ENCODE data around the gene B4GALT6. TPM values are rescaled to one million over a fixed set of nuclear protein-coding genes. Genes with fewer than 3 reads are reported as not detected.

B4GALT6 gene
- polyA plus RNA-seq, 1 donor from 2014 or later, result 19.4 TPM

DNA sequence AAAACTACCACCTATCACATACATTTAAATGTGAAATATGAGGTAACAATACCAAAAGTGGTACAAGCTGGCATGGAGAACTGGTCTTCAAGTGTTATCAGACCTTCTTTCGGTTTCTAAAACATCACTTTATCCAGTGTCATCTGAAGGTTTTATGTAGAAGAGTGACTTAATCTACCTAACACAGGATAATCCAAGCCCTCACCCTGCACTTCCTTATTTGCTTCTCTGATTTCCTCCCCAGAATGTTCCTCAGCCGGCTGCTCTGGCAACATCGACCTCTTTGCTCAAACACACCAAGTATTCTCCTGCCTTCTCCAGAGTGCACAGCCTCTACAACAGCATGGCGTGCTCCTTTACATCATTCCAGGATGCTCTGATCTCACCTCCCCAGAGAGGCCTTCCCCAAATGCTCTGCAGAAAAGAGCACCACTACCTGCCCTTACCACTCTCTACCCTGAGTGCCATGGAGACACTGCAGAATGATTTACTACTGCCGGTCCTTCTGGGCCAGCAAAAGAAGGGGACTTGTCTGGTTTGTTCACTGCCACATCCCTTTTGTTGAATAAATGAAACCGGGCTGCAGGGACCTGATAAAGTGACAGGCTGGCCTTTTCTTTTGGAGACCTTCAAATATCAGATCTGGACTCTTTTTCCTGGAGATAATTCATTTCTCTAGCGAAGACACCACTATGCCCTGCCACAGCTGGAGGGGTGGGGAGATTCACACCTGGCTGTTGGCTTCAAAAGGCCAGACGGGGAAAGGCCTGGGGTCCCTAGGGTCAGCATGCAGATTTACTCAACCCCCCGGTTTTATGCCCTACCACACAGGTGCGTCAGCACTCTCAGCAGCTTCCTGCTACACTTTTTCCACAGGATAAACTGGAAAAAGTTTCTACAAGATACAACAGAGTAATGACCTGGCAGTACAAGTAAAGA, 50.7 kb downstream of the B4GALT6 start:
- H3K36me3 ChIP-seq (ENCODE audit: insufficient read depth, low read length), result peaks cover 3% of the 10 kb centered on the region
- H3K79me2 ChIP-seq (replicated peaks; ENCODE audit: insufficient read depth, low read length), result no peaks in the 10 kb centered on the region
- H3K9me2 ChIP-seq (ENCODE audit: insufficient read depth, low read length), result no peaks in the 10 kb centered on the region
- H3K4me3 ChIP-seq (ENCODE audit: low read length), result no peak overlapping the region
- no peaks in the 10 kb centered on the region for H4K20me1 ChIP-seq (ENCODE audit: insufficient read depth)
- H3K9me3 ChIP-seq (ENCODE audit: low read length), result no peaks in the 10 kb centered on the region
- no peak for TF ChIP-seq SMC3 (conservative IDR thresholded peaks at IDR 0.05; ENCODE audit: poor library complexity)
- no peak overlapping the region for H3K9ac ChIP-seq (ENCODE audit: low read length)
- H3K27me3 ChIP-seq (ENCODE audit: insufficient read depth, low read depth, low read length), result no peaks in the 10 kb centered on the region
- no peak overlapping the region for H3K4me2 ChIP-seq (ENCODE audit: low read length)
- H3K27ac ChIP-seq (ENCODE audit: low read length), result no peak overlapping the region
- H3F3A ChIP-seq (ENCODE audit: insufficient read depth, low read length, poor library complexity, severe bottlenecking), result no peaks in the 10 kb centered on the region
- no peak overlapping the region for H2AFZ ChIP-seq (ENCODE audit: low read depth, low read length)

DNA sequence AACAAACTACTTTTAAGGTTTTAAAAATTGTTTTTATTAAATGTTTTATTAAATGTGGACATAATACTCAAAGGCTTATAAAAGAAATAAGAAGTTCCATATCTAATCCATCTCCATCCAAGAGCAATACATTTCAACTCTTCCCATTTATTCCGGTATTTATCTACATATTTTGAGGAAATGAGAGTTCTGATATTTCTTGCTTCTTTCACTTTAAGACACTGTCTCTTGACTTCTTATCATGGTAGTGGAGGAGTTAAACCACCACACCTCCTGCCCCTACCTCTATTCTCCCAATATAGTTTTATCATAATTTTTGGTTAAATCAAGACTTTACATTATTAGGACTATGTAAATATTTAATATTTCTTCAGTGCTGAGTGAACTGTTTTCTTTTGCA, 52.0 kb downstream of the B4GALT6 start:
- no peak overlapping the region for H3K9ac ChIP-seq (ENCODE audit: low read length)
- no peaks in the 10 kb centered on the region for H3K79me2 ChIP-seq (replicated peaks; ENCODE audit: insufficient read depth, low read length)
- H3K27ac ChIP-seq (ENCODE audit: low read length), result no peak overlapping the region

DNA sequence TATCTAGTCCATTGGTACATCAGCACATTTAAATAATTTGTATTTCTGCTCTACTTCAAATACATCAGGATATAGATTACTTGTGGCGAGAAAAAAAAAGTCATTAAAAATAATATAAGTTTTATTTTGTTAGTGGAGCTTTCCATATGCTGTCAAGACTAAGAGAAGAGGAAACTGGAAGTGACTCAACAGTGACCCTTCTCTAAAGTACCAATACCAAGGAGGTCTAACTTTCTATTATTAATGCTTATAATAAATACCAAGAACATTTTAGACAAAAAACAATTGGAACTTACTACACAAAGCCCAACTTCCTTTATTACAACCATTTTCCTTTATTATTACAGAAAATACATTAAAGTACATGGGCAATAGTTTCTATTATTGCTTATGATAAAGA, 52.9 kb downstream of the B4GALT6 start:
- Histone ChIP-seq H3K36me3 (ENCODE audit: insufficient read depth, low read length) (peaks cover 15% of the 10 kb centered on the region), H4K20me1 (ENCODE audit: insufficient read depth) (no peaks in the 10 kb centered on the region), H3K9me2 (ENCODE audit: insufficient read depth, low read length) (no peaks in the 10 kb centered on the region), H3K4me3 (ENCODE audit: low read length) (no peak overlapping the region), H3K9ac (ENCODE audit: low read length) (no peak overlapping the region), H2AFZ (ENCODE audit: low read depth, low read length) (no peak overlapping the region), H3K27ac (ENCODE audit: low read length) (no peak overlapping the region), H3K27me3 (ENCODE audit: insufficient read depth, low read depth, low read length) (no peaks in the 10 kb centered on the region), H3F3A (ENCODE audit: insufficient read depth, low read length, poor library complexity, severe bottlenecking) (no peaks in the 10 kb centered on the region), H3K4me2 (ENCODE audit: low read length) (no peak overlapping the region), H3K9me3 (ENCODE audit: low read length) (peaks cover under 1% of the 10 kb centered on the region), H3K79me2 (replicated peaks; ENCODE audit: insufficient read depth, low read length) (no peaks in the 10 kb centered on the region)
- TF ChIP-seq, protein P1, sequence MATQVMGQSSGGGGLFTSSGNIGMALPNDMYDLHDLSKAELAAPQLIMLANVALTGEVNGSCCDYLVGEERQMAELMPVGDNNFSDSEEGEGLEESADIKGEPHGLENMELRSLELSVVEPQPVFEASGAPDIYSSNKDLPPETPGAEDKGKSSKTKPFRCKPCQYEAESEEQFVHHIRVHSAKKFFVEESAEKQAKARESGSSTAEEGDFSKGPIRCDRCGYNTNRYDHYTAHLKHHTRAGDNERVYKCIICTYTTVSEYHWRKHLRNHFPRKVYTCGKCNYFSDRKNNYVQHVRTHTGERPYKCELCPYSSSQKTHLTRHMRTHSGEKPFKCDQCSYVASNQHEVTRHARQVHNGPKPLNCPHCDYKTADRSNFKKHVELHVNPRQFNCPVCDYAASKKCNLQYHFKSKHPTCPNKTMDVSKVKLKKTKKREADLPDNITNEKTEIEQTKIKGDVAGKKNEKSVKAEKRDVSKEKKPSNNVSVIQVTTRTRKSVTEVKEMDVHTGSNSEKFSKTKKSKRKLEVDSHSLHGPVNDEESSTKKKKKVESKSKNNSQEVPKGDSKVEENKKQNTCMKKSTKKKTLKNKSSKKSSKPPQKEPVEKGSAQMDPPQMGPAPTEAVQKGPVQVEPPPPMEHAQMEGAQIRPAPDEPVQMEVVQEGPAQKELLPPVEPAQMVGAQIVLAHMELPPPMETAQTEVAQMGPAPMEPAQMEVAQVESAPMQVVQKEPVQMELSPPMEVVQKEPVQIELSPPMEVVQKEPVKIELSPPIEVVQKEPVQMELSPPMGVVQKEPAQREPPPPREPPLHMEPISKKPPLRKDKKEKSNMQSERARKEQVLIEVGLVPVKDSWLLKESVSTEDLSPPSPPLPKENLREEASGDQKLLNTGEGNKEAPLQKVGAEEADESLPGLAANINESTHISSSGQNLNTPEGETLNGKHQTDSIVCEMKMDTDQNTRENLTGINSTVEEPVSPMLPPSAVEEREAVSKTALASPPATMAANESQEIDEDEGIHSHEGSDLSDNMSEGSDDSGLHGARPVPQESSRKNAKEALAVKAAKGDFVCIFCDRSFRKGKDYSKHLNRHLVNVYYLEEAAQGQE (IDR thresholded peaks at IDR 0.05; ENCODE audit: borderline replicate concordance), result no peak
- TF ChIP-seq TAF1 (IDR thresholded peaks at IDR 0.05; ENCODE audit: low read depth) (no peak), RAD21 (conservative IDR thresholded peaks at IDR 0.05) (no peak), EZH2 (IDR thresholded peaks at IDR 0.05; ENCODE audit: borderline replicate concordance, insufficient read depth, low read length, poor library complexity, severe bottlenecking) (no peak), SMC3 (conservative IDR thresholded peaks at IDR 0.05; ENCODE audit: poor library complexity) (no peak), MXI1 (conservative IDR thresholded peaks at IDR 0.05; ENCODE audit: poor library complexity, severe bottlenecking) (no peak), POLR2AphosphoS5 (IDR thresholded peaks at IDR 0.05) (no peak), EP300 (conservative IDR thresholded peaks at IDR 0.05; ENCODE audit: poor library complexity, severe bottlenecking) (no peak)
- TF ChIP-seq, protein P2, sequence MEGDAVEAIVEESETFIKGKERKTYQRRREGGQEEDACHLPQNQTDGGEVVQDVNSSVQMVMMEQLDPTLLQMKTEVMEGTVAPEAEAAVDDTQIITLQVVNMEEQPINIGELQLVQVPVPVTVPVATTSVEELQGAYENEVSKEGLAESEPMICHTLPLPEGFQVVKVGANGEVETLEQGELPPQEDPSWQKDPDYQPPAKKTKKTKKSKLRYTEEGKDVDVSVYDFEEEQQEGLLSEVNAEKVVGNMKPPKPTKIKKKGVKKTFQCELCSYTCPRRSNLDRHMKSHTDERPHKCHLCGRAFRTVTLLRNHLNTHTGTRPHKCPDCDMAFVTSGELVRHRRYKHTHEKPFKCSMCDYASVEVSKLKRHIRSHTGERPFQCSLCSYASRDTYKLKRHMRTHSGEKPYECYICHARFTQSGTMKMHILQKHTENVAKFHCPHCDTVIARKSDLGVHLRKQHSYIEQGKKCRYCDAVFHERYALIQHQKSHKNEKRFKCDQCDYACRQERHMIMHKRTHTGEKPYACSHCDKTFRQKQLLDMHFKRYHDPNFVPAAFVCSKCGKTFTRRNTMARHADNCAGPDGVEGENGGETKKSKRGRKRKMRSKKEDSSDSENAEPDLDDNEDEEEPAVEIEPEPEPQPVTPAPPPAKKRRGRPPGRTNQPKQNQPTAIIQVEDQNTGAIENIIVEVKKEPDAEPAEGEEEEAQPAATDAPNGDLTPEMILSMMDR (IDR thresholded peaks at IDR 0.05; ENCODE audit: poor library complexity, severe bottlenecking), result no peak

More for the DNA sequence above, 52.0 kb downstream of the B4GALT6 start:
- Histone ChIP-seq H3K4me2 (ENCODE audit: low read length) (no peak overlapping the region), H3K9me3 (ENCODE audit: low read length) (no peaks in the 10 kb centered on the region), H3K27me3 (ENCODE audit: insufficient read depth, low read depth, low read length) (no peaks in the 10 kb centered on the region), H4K20me1 (ENCODE audit: insufficient read depth) (no peaks in the 10 kb centered on the region), H3F3A (ENCODE audit: insufficient read depth, low read length, poor library complexity, severe bottlenecking) (no peaks in the 10 kb centered on the region), H3K9me2 (ENCODE audit: insufficient read depth, low read length) (no peaks in the 10 kb centered on the region), H3K36me3 (ENCODE audit: insufficient read depth, low read length) (peaks cover 15% of the 10 kb centered on the region), H2AFZ (ENCODE audit: low read depth, low read length) (no peak overlapping the region), H3K4me3 (ENCODE audit: low read length) (no peak overlapping the region)
- TF ChIP-seq, protein P2 (IDR thresholded peaks at IDR 0.05; ENCODE audit: poor library complexity, severe bottlenecking), result no peak
- TF ChIP-seq EZH2 (IDR thresholded peaks at IDR 0.05; ENCODE audit: borderline replicate concordance, insufficient read depth, low read length, poor library complexity, severe bottlenecking) (no peak), MXI1 (conservative IDR thresholded peaks at IDR 0.05; ENCODE audit: poor library complexity, severe bottlenecking) (no peak), EP300 (conservative IDR thresholded peaks at IDR 0.05; ENCODE audit: poor library complexity, severe bottlenecking) (no peak), SMC3 (conservative IDR thresholded peaks at IDR 0.05; ENCODE audit: poor library complexity) (no peak), RAD21 (conservative IDR thresholded peaks at IDR 0.05) (no peak)
